GM21529 (cell line): Measurements from ENCODE around the gene GYS2.
A peak's percentile ranks its signal among the peaks of the same experiment; 100 is the strongest.
"Not testable (repeated sequence)": the region's sequence is repeated elsewhere in the genome, so short reads cannot be mapped to it uniquely, and the experiment has no call there.

Experiments
- ATAC-seq: cut with Tn5 transposase; IDR thresholded peaks from one replicate; pipeline ENCODE4 v1.9.1; 2021; ENCODE audit not compliant: unreplicated experiment

GYS2 gene

DNA sequence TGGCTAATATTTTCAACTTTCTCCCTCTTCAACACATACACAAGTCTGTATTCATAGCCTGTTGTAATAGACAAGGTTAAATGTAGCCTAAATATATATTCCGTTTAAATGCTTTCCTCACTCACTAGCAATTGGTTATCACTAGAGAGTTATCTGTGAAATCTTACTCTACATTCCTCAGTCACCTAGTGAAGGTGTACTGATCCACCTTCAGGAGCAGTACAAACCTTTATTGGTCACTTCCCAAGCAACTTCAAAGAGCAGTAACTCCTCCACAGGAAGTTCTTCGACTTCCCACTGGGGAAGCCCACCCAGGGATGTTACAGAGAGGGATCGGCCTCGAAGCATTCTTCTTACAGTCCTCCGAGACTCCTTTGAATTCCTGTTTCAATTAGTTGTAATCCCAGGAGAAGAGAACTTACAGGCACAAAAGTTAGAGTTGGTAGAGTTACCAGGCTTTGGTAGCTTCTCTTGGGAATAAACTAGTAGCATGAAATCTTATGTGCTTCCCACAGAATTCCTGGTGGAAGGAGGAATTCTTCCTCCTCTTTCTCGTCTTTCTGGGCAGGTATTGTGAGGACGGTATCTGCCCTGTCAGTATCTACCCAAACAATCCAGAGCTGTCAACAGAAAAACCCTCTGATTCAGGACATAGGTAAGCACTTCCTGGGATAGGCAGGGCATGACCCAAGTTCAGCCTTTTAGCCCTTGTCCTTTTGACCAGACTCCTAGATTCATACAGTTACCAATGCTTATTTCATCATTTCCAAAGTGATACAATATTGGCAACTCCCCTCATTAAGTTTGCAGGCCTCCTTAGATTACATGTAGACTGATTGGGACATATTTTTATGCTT lies at the start of gene GYS2:
Gene GYS2 (minus strand): TSS at position 603 of the 857 bp plus-strand sequence. CDS start 255 bp downstream, at position 348.
- ATAC-seq = no peak

DNA sequence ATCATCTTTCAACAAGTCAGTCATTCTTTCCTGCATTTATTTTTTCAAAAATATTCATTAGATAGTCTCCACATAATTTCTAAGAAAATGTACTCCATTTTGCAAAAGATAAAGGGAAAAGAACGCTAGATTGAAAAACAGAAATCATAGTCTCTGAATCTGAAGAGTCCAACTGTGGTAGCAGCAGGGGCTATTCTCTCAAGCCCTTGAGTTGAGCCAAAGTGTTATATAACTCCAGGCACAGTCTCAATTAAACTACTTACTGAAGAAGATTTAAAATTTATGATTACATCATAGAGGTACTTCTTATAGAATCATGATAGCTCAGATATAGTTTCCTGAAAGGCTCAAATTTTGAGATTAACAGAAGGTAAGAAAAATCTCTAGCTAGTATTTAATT lies 47.2 kb upstream of the GYS2 start:
- no peak for ATAC-seq

DNA sequence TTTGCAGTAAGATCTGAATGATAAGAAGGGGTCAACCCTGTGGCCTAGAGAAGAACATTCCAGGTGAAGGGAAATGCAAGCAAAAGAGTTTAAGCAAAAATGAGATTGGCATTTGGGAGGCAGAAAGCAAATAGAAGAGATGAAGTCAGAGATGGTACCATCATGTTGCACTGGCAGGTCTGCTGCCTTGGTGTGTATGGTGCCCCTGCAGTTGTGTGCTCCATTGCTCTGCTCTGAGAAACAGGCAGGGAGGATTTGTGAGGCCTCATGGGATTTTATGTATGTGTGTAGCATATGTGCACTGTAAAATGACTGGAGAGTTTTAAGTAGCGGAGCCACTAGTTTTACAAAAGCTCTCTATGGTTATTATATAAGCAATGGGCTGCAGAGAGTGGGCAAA lies 46.4 kb upstream of the GYS2 start:
- ATAC-seq = no peak

DNA sequence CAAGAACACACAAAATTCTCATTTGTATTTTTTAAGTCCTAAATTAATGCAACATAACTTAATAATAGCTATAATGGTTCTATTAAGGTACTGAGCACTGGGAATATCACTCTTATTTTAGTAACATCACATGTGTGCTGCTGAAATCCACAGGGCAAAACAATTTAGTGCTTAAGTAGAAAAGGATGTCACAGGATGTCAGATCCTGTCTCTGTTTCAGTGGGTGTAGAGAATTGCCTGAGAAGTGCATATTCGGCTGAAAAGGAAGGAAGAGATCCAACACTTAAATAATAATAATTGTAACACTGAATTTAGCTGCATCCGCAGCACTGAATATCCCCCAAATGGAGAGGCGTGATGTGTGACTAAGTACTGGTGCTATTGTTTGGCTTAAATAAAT lies 44.4 kb upstream of the GYS2 start:
- ATAC-seq = no peak

DNA sequence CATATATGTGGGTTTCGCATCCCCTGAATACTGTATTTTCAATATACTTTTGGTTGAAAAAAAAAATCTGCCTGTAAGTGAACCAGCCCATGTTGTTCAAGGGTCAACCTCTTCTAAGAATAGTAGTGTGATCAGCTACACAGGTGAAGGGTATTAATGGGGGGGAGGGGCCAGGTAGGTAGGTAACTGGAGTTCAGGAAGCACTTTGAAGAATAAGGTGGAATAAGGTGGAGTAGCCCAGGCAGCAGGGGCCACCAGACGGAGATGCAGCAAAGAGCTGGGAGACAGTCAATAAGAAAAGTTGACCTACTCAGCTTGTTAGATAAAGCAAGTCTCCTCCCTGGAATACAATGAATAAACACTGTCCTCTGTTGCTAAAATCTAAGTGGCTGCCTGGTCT lies 43.7 kb upstream of the GYS2 start:
- no peak for ATAC-seq

DNA sequence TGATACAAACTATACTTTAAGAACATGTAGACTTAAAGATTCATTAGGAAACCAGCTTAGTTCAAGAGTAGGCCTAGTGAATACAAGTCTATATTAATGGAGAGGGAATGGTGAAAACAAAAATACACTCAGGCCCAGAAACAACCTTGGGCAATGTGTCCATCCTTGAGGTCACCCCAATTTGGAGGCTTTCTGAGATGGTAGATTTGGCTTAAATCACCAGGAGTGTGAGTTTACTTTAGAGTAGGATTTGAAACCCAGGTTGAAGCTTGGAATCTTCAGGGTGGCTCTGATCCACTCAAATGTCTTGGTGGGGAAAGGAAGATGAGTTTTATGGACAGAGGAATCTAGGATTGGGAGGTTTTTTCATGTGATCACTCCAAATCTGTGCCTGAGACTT lies 42.5 kb upstream of the GYS2 start:
- ATAC-seq = no peak

DNA sequence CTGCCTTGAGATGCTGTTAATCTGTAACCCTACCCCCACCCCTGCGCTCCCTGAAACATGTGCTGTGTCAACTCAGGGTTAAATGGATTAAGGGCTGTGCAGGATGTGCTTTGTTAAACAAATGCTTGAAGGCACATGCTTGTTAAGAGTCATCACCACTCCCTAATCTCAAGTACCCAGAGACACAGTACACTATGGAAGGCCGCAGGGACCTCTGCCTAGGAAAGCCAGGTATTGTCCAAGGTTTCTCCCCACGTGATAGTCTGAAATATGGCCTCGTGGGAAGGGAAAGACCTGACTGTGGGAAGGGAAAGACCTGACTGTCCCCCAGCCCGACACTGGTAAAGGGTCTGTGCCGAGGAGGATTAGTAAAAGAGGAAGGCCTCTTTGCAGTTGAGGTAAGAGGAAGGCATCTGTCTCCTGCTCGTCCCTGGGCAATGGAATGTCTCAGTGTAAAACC lies 40.4 kb upstream of the GYS2 start:
- ATAC-seq = not testable (repeated sequence)

DNA sequence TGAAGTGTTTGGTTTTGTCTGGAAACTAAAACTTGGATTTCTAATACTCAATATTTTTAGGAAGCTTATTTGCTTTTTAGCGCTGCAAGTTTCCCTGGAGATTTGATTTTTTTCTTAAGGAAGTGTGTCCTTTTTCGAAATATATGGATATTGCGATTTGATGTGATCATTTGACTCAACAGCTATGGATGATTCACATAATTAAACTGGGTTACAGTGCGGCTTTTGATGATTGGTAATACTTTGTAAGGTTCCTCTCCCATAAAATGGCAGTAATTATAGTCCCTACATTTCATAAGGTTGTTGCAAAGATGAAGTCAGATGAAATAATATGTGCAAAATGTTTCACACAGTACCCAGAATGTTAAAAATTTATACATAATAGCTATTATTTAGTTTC lies 39.9 kb upstream of the GYS2 start:
- no peak for ATAC-seq

DNA sequence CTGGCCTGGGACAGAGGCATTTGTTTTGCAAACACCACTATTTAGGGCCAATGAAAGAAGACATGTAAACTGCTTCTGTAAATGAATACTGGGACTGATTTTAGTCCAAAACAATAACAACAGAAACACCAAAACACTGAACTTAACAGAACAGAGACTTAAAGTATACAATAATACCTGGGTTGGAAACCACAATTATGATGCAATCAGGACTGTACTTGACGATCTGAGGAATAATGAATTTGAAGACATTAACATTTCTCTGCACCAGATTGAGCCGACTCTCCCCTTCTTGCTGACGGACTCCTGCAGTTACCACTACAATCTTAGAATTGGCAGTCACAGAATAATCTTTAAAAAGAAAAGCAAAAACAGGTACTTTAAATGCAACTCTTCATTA lies 39.1 kb upstream of the GYS2 start:
- ATAC-seq = no peak

DNA sequence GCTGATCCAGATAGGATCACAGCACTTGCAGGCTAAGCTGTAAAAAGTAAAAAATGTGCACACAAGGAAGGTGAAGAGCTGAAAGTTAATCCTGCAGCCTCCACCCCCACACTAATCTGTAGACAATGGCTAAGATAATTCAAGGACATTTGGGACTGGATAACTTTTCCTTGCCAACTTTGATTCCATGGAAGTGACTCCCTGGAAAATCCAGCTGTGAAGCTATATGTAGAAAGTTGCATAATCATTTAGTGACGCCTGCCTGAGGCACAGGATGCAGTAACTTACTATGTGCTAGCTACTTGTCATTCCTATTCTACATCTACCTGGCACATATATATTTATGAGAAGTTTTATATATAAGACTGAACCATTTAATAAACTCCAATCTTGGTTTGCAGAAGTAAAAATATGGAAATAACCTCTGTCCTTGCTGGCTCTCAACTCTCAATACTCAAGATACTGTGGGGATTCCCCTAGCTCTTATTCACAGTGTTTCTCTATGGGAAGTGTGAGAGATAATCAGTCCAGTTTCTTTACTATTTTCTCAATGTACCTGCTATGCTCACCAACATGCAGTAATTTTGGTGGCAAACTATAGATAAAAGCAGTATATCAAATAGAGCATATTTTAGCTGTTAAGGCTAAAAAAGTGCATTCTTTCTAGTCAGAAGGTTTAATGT lies 38.2 kb upstream of the GYS2 start:
- peak; percentile 80 for ATAC-seq

DNA sequence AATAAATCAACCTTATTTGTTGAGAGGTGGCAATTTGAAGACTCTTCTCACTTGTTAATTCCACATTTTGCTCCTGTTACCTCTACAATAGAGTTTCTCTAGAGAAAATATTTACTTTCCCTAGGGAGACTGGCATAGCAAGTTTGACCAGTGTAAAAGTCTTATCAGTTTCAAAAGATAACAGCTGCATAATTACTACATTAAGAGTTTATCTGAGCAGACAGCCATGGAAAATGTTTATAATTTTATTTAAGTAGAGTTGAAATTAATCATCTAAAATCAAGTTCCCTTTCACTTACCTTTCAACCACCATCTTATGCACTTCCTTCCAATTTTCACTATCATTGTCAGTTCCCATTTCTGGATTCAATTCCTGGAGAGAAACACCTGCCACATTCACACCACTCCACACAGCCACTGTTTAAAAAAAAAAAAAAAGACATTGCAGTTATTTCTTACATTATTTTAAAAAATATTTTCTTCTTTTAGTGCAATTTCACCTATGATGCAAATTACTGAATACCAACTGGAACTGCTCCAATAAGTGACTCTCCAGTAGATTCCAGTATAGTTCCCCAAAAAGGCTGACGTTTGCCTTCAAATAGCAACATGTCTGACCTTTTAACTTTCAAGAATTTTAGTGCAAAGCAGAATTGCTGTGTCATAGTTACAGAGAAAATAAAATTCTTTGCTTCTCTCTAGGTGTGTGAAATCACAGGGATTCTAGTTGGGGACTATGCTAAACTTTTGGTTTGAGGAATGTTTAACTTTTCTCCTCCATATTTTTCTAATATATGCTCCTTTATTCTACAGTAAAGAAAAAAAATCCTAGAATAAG lies 33.6 kb upstream of the GYS2 start:
- no peak for ATAC-seq

DNA sequence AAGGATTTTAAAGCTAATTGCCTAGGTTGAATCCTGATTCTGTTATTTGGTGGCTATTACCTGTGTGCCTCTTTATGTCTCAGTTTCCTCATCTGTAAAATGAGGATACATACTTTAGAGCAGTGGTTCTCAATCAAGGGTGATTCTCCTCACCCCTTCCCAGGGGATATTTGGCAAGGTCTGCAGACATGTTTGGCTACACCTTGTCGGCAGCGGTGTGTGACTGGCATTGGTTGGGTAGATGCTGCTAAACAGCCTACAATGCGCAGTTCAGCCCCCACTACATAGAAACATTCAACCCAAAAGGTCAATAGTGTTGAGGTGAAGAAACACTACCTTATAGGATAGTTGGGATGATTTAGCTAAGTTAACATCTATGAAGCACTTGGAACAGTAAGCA lies 29.6 kb upstream of the GYS2 start:
- no peak for ATAC-seq

DNA sequence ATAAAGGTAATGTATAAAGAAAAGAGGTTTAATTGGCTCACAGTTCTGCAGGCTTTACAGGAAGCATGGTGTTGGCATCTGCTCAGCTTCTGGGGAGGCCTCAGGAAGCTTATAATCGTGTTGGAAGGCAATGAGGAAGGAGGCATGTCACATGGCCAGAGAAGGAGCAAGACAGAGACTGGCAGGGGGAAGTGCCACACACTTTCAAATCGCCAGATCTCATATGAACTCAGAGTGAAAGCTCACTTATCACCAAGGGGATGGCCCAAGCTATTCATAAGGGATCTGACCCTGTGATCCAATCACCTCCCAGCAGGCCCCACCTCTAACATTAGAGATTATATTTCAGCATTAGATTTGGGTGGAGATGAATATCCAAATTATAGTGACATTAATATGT lies 26.7 kb upstream of the GYS2 start:
- ATAC-seq = no peak

DNA sequence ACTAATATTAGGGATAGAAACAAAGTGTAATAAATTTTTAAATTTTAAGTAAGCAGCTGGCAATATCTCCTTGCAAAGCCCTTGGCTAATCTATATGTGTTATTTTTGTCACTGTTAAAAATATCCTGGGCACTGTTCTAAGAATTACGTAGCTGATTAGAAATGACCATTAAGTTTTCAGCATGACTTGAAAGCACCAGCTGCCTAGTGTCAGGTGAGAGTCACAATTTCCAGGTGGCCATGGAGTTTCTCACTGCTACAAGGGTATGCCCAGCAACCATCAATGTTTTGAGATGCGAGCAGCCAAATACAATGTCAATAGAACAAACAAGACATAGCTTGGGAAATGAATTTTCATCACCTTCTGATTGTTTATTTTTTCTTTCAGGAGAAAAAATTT lies 23.3 kb upstream of the GYS2 start:
- ATAC-seq = no peak

DNA sequence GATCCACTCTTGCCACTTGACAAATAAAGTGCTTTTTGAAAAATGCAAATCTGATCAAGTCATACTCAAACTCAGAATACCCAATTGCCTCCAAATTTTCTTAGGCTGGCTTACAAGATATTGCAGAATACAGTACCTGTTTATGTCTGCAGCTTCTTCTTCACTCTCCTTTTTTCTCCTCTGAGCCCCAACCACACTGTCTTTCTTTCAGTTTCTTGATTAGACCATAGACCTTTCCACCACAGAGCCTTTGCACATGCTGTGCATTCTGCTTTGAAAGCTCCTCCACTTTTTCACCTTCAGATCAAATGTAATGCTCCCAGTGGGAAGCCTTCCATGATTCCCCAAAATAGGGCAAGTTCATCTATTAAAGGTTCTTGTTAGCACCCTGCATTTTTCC lies 13.9 kb upstream of the GYS2 start:
- no peak for ATAC-seq

DNA sequence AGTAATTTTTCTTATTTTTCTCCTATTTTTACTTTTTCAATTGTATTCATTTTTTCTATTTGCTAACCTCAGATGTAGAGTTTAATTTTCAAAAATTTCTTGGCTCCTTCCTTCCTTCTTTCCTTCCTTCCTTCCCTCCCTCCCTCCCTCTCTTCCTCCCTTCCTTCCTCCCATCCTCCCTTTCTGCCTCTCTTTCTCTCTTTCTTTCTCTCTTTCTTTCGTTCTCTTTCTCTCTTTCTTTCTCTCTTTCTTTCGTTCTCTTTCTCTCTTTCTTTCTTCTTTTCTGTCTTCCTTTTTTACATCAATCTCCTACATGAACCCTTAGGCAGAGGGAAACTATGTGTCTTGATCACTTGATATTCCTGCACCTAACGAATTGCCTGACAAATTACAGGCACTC lies 12.4 kb upstream of the GYS2 start:
- no peak for ATAC-seq

DNA sequence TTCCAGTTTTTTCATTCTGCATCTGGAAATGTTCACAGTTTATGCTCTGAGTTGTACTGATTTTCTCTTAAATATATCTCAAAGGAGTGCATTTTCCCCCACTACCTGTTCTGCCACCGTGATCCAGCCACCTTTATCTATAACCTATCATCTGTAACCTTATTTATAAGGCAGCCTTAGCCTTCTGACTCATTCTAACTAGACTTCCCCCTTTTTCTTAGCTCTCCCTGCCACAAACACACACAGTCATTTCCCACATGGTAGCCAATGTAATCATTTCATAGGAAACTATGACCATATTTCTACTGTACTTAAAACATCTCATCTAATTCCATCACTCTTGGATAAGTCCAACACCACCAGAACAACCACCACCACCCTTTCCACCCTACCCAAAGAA lies 10.8 kb upstream of the GYS2 start:
- ATAC-seq = no peak

DNA sequence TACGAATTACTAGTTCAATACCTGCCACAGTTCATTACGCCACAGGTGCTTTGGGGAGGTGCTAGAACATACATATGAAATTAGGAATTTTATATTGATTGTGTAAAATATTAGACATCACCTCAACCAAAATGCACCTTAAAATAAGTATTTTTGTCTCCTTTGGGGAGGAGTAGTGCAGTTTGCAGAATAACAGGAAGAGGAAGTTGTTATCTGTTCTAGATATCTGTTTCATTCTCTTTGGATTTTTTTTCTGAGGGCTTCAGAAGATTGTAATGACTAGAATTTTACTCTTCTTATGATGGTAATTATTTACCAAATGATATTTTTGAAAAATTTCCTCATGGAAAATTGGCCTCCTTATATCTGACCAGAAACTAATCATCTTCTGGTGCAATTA lies 9.9 kb upstream of the GYS2 start:
- ATAC-seq = no peak

DNA sequence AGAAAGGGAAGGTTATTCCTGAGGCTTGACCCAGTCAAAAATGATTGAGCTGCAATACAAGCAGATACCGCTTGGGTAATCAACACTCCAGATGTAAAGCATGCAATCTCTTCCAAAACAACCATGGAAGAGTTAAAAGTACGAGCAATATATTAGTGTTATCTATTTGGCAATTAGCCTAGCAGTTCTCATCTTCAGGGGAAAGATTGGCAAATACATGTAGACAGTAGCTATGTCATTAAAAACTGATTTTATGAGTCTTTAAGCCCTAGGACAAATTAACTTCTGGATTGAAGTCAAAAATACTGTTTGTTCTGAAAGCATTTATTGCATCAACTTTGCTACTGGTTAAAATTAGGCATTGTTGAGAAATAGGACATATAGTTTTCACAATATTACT lies 9.3 kb upstream of the GYS2 start:
- no peak for ATAC-seq

DNA sequence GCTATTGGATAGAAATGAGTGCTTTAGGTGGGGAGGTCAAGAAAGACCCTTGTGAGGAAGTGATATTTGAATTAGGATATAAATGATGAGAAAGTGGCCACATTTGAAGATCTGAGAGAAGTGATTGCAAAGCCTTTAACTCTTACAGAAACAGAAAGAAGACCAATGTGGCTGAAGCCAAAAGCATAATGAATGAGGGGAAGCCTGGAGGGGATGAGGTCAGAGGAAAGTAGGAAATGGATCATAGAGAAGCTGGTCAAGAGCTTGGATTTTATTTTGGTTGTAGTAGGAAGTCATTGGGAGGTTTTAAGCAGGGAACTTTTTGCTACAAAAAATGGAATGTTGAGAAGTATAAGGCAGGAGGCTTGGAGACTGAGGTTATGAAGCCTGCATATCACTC lies 3.5 kb upstream of the GYS2 start:
- ATAC-seq = no peak

DNA sequence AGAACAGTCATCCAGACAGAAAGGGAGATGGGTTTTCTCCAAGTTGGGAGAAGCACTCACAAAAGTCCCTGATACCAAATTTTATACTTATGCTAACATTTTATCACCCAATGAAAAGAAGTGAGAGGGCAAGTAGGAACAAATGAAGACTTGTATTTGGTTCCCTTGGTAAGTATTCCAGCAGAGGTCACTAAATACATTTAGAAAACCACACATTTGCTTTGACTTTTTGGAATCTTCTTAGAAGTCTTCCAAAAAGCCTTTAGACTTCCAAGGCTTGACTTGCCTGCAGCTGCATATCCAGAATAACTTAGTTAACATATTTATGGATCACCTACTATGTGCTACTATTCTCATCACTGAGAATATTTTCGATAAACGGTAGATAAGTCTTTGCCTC lies 3.1 kb upstream of the GYS2 start:
- ATAC-seq = no peak

DNA sequence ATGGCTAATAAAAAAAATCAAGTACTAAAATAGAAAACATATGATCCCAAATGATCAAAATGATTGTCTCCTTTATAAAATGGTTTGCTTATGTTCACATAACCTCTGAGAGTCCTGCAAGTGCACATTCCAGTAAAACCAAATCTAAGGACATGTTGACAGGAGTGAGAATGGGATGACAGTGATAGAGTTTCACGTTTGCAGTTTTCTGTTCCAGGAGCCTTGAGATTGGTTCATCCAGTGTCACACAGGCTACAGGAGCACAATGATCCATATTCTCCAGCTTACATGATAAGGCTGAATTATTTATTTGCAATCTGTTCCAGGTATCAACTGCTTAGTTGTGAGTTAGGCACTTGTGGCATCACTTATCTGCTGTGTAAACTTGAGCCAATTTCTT lies 1.5 kb upstream of the GYS2 start:
- no peak for ATAC-seq
